Loucy (cell line): ENCODE results near the gene AADACL4.

Source experiments
- EZH2phosphoT487 ChIP-seq: fragments of 200-600 bp; IDR thresholded peaks from 2 replicates; pipeline ENCODE4 v1.6.1; 2018; ENCODE audit warnings: antibody characterized with exemption, mild to moderate bottlenecking, moderate library complexity, borderline replicate concordance
- TF ChIP-seq, protein P1 (sequence below): fragments of 200-600 bp; sonication (generic); conservative IDR thresholded peaks from 2 replicates; pipeline ENCODE4 v1.5.1; 2014; ENCODE audit warnings: mild to moderate bottlenecking, antibody characterized with exemption, low read length

DNA sequence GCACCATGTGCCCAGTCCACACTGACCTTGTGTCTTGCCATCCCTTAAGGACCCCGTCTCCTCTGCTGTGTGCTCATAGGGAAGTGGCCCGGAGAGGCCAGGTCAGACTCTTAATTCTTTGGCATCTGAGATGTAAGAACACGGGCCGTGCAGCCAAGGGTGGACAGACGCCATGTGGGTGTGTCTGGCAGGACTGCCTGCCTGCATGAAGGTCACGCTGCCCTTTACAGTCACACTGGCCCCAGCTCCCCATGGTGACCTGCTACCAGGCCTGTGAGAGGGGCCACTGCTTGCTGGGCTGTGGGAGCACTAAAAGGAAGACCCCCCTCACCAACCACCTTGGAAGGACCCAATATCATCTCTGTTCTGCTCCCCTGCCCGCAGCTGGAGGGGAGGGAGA lies 43.5 kb upstream of the AADACL4 start:
- TF ChIP-seq, protein P1, sequence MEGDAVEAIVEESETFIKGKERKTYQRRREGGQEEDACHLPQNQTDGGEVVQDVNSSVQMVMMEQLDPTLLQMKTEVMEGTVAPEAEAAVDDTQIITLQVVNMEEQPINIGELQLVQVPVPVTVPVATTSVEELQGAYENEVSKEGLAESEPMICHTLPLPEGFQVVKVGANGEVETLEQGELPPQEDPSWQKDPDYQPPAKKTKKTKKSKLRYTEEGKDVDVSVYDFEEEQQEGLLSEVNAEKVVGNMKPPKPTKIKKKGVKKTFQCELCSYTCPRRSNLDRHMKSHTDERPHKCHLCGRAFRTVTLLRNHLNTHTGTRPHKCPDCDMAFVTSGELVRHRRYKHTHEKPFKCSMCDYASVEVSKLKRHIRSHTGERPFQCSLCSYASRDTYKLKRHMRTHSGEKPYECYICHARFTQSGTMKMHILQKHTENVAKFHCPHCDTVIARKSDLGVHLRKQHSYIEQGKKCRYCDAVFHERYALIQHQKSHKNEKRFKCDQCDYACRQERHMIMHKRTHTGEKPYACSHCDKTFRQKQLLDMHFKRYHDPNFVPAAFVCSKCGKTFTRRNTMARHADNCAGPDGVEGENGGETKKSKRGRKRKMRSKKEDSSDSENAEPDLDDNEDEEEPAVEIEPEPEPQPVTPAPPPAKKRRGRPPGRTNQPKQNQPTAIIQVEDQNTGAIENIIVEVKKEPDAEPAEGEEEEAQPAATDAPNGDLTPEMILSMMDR, result no peak
- TF ChIP-seq EZH2phosphoT487, result no peak
